HS-27A (cell line): ENCODE results near the gene GPR78.

Experiments used
- DNase-seq: peaks from one replicate; pipeline ENCODE4 v3.0.0-alpha.2; 2012; ENCODE audit warnings: low read depth, missing footprints

GPR78 gene

DNA sequence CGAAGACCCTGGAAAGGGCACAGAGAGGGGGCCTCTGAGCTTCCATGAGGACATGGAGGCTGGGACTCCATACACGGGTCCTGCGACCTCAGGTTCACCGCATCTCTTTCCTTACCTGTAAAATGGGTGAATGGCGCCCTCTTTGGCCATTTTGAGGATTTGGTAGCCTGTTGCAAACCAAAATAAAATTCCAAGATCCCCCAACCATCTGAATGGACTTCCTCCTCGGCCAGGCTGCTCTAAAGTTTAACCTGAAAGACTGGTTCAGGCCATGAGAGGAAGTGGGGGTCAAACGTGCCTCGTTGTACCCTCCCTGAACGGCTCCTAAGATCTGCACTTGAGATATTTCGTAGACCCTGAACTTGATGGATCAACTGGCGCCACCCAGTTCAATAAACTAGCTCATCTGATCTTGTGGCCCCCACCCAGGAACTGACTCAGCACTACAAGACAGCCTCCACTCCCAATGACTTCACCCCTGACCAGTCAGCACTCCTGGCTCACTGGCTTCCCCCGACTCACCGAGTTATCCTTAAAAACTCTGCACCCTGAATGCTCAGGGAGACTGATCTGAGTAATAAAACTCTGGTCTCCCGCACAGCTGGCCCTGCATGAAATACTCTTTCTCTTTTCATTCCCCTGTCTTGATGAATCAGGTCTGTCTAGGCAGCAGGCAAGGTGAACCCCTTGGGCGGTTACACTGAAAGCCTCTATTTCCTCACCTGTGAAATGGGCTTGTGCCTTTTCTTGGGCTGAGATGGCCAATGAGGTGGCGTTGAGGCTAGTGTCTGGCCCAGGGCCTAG, 32.9 kb upstream of the GPR78 start:
- DNase-seq, result no peak

DNA sequence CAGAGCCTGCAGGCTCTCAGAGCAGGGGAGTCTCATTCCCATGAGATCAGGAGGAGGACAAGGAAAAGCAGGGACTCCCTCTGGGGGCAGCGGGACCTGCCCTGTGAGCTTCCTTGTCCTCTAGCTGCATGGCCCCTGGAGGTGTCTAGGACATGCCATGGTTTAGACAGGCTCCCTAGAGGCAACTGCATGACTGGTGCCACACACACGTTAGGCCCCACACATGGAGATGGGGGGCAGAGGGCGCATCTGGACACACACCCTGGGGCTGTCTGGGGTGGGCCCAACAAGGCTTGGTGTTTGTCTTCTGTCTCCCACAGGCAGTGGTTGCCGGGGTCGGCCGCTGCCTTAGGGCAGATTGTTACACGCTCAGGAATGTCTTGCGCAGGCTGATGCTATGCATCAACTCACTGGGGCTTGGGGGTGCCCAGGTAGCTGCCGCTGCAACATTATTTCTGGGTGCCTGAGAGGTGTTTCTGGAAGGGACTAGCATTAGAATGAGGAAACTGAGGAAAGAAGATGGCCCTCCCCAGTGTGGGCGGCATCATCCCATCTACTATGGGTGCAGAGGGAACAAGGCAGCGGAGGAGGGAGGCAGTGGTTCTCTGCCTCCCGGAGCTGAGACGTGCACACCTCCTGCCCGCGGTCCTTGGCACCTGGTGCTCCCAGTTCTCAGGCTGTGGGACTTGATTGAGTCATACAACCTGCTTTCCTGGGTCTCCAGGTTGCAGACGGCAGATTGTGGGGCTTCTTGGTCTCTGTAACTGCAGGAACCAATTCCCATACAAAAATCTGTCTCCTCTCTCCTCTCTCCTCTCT, 32.1 kb upstream of the GPR78 start:
- no peak for DNase-seq

DNA sequence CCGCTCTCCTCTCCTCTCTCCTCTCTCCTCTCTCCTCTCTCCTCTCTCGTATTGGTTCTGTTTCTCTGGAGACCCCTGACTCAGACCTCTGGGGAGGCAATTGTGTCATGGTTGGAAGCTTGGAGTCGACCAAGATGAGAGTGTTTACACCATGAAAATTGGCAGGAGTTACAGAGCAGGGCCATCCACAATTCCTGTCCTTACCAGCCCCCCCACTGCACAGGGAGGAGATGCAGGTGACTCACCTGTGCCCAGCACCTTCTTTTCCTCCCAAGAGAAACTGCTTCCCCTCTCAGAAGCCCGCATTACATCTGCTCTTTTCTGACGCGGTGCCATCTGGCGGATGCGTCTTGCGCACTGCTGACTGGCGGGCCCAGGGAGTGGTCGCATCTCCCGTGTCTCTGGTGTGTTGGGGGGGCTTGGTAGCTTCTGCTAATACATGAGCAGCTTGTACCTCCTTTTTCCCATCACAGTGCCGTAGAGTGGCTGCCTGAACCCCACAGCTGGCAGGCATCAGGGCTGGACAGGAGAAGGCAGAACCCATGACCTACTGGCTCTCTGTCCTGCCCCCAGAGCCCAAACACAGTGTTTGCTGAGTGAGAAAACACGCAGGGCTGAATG, 31.4 kb upstream of the GPR78 start:
- no peak for DNase-seq

DNA sequence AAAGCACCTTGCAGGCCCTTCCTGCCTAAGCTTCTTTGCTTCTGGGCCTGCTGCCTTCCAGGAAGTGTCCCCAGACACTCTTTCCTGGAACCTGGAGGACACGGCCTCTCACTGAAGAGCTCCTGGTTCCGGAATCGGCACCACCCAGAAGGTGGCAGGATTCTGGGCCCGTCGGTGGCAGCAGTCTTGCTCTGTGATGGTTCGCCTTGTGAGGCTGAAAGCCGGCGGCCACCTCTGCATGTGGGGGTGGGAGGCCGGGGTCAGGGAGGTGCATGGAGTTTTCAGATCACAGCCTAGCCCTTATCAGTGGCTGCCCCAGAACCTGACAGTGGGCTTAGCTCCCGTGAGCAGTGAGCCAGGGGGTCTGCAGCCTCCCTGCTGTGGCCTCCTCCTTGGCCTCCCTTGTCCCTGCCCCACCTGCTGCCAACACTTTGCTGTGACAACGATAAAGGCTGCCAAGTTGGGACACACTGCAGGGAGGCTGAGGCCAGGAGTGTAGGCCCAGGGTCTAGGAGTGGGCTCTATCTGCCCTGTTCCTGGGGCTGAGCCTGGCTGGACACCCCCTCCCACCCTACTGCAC, 30.8 kb upstream of the GPR78 start:
- DNase-seq, result no peak

DNA sequence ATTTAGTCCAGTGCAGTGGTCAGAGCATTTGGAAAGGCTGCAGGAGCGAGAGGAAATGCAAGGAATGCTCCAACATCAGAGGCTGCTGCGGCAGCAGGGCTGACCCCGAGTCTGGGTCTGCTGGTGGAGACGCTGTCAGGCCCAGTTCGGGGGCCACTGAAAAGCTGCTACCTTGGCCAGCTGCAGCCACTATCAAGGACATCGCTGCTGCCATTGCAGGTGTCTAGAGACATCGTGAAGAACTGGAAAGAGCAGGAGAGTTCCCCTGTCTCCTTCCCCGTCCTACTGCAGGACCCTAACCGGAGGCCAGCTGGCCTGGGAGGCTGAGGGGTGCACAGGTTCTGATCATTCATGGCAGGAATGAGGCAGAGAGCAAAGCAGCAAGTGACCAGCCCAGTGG, 29.5 kb upstream of the GPR78 start:
- no peak for DNase-seq

DNA sequence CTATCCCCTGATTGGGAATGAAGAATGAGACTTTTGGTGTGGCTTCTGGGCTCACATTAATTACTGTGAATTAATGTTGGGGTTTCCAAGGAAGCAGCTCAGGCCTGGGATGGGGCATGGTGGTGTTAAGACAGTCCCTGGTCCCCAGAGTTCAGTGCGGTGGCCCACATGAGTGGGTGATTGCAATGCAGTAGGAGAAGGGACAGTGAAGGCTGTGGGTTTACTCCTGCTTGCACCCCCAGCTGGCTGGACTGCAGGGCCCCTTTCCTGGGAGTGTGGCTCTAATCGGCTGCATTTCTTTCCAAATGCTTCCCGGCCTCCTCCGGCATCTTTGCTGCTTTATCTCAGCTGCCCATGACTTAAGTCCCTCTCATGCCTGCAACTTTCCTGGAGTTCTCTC, 28.2 kb upstream of the GPR78 start:
- DNase-seq, result no peak

DNA sequence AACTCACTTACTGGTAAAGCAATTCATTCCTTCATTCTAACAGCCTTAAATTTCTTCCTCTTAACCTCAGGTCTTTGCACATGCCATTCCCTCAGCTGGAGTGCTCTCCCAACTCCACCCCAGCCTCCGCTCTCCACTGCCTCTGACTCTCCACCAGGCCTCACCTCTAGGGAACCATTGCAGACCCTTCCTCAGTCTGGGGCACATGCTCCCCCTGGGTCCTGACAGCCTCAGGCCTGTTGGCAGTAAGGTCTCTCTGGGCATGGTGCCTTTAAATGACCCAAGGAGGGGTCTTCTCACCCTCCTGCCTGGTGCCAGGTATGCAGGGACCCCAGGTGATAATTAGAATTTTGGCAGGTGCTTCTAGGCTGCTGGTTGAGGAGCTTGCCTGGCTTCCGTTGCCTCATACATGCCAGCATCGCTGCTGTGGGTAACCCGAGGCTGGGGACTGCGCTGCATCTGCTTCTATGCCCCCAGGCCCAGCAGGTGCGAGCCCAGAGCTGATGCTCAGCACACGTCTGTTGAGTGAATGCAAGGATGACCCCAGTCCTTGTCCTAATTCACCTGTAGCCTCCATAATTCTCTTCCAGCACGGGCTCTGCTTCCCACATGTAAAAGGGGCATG, 27.5 kb upstream of the GPR78 start:
- no peak for DNase-seq

DNA sequence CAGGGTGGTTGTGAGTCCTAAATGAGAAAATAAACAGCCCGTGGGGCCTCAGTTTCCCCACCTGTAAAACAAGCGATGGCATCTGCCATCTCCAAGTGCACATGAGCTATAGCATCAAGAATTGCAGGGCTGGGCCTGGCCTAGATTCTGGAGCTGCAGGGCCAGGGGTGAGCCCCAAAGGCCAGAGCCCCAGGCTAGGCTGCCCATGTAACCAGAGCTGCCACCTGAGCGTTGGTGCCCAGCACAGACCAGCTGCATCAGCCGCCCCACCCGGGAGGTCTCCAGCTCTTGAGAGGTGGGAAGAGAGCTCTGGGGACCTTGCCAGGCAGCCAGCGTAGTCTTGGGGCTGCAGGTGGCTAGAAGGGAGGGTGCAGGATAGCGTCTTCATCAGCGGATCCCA, 27.0 kb upstream of the GPR78 start:
- DNase-seq, result no peak

DNA sequence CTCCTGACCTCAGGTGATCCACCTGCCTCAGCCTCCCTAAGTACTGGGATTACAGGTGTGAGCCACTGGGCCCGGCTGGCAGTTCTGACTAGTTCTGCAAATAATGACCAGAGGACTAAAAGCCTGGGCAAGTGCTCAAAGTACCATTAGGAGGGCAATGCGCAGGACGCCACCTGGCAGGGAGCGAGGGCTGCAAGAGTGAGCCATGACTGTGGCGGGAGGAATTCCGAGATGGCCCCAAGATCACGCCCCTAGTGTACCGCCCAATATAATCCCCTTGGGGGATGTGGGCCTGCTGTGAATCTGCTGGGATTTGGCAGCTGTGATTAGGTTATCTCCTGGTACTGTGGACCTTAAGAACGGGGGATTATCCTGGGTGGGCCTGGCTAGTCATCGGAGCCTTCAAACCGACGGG, 26.2 kb upstream of the GPR78 start:
- DNase-seq, result no peak

DNA sequence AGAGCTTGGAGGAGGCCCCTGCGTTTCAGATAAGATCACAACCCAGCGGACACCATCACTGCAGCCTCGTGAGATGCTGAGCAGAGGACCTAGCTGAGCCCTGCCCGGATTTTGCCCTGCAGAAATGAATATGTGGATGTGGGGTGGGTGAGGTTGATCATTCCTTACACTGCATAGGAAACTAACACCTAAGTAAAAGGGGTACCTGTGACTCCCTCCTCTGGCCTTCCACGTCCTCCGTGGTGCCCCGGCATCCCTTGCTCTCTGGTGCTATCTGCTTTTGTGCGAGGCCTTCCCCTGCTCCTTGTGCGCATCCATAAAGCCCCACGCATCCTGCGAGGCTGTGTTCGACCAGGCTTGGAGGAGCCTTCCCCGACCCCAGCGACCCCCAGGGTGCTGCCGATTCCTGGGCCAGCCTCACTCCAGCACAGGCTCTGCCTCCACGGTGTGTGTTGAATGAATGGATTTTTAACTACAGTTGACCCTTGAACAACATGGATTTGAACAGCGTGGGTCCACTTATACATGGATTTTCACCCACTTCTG, 25.6 kb upstream of the GPR78 start:
- no peak for DNase-seq

DNA sequence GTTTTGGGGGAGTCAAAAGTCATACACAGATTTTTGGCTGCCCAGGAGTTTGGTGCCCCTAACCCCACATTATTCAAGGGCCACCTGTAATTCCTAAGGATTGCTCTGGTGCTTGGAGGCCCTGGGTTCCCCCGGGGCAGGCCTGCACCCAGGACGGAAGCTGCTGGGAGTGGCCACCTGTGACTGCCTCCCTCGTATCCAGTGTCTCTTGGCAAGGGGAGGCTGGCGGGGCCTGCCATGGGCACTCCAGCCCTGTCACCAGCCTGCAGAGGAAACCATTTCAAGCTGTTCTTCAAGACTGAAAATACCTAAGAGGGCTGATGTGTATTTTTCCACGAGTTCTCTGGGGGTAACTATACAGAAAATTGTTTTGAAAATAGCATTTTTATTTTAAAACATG, 24.5 kb upstream of the GPR78 start:
- DNase-seq, result no peak

DNA sequence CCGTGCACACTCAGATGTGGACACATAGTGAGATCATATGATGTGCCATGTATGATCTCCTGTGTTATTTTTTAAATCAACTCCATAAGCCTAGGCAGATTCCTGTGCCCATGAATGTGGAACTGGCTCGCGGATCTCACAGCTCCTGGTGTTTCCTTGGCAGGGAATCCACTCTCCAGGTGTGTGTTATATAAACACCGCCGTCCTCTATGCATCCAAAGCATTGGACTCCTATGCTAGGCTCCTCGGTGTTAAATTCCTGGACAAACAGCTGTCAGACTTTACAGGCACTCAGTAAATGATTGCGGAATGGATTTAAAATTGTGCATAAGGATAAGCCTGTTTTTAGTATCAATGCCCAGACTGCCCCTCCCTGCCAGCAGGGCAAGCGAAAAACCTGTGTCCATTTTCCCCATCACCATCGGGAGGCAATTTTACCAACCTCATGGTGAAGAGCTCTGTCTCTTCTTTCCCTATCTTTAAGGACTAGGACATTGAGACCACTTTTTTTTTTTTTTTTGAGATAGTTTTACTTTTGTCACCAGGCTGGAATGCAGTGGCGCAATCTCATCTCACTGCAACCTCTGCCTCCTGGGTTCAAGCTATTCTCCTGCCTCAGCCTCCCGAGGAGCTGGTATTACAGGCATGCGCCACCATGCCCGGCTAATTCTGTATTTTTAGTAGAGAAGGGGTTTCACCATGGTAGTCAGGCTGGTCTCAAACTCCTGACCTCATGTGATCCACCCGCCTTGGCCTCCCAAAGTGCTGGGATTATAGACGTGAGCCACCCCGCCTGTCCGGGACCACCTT, 23.6 kb upstream of the GPR78 start:
- no peak for DNase-seq

DNA sequence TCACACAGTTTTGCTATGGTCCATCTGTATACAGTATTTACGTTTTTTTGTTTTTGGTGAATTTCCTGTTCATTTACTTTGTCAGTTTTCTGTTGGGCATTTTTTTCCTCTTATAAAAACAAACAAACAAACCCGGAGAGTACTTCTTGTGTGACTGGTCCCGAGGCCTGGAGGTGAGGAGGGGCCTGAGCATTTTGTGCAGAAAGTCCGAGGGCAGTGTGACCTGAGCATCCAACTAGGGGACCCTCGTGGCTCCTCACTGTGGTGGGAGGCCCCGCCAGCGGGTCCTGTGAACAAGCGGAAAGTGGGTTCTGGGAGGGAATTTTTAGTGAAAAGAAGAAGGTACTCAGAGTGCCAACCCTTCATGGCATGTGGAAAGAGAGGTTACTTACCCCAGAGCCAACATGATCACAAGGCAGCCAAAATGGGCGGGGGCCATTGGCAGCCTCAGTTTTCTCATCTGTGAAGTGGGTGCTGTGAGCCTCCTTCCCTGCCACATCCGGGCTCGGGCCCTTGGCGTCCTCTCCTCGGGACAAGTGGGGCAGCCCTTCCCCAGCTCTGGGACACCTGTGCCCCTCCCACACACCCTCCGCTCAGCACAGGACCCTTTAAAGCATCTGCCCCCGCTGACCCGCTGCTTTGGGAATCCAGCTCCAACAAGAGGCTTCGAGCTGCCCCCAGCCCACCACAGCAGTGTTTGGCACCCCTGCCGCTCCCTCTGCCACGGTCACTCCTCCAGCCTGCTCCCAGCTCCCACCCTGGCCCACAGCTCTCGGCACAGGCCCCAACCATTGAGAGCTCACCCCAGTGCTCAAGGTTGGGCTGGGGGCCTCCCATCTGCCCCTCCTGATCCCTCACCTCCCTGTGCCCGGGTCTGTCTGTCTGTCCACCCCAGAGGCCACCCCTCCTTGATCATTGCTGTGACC, 22.8 kb upstream of the GPR78 start:
- no peak for DNase-seq

DNA sequence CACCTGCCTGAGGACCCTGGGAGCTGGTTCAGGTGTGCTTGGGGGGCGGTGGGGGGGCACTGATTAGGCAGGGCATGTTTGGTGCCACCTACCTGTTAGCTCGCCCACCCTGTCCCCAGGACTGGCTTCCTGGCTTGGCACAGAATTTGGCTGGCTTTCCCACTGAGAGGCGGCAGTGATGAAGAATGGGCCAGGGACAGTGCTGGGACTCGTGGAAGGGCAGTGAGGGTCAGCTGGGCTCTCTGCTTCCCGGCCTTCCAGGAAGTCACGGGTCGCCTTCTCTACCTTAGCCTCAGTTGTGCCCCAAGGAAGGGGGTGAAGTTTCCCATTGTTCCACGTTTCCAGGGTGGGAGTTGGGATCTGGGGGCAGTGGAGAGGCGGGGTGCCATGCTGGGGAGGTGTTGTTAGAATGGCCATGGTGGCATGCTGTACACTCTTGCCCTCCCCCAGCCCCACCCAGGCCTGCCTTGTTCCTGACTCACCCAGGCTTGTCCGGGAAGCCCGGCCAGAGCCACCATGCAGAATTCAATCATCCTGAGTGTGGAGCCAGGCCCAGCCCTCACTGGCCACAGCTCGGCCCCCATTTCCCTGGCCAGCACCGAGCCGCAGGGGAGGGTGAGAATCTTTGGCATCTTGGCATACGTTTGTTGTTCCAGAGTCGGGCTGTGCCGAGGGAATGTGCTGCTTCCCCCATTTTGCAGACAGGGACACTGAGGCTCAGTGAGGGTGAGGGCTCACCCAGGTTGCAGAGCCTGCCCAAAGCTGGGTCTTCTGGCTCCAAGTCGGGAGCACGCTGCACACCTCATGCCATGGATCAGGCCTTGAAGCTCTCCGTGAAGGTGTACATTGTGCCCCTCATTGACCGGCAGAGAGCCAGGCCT, 21.9 kb upstream of the GPR78 start:
- DNase-seq, result peak; percentile 24

DNA sequence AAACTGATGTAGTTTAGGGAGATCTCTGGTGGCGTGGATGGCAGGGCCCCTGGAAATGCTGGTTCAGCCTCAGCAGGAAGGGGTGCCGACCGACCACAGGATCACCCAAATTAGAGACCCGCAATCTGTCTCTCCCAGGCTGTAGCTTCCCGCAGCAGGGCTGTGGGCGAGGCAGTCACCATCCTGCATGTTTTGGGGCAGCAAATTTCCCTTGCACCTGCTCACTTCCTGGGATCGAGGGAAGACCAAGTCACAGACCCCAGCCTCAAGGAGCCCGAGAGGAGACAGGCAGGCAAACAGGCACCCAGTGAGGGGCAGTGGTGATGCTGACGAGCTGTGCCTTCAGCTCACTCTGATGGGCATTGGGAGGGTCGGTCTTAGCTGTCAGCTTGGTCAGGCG, 21.2 kb upstream of the GPR78 start:
- DNase-seq, result no peak

DNA sequence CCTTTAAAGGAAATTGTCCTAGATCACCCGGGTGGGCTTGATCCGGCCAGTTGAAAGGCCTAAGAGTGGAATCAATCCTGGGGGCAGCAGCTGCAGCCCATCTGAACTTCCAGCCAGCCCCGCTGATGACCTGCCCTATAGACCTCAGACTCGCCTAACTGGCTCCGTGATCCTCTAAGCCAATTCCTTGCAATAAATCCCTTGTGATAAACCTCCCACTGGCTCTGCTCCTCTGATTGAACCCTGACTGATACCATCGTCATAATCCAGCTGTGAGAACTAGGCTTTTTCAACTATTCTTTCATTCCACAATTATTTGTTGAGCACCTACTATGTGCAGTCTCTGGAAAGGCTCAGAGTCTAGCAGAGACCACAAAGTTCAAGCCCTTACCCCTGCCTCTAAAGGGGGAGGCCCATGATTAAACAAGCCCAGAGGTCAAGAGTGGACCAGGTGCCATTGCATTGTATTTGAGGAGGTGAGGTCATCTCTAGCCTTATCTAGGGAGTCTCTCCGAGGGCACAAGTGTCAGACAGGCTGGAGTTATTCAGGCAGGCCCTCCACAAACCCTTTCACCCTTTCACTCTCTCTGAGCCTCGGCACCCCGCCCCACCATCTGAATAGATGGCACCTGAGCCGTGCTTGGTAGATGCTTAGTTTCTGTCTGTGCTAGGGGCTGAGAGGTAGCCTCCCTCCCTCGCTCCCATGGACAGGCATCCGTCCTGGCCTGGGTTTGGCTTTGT, 20.5 kb upstream of the GPR78 start:
- no peak for DNase-seq

DNA sequence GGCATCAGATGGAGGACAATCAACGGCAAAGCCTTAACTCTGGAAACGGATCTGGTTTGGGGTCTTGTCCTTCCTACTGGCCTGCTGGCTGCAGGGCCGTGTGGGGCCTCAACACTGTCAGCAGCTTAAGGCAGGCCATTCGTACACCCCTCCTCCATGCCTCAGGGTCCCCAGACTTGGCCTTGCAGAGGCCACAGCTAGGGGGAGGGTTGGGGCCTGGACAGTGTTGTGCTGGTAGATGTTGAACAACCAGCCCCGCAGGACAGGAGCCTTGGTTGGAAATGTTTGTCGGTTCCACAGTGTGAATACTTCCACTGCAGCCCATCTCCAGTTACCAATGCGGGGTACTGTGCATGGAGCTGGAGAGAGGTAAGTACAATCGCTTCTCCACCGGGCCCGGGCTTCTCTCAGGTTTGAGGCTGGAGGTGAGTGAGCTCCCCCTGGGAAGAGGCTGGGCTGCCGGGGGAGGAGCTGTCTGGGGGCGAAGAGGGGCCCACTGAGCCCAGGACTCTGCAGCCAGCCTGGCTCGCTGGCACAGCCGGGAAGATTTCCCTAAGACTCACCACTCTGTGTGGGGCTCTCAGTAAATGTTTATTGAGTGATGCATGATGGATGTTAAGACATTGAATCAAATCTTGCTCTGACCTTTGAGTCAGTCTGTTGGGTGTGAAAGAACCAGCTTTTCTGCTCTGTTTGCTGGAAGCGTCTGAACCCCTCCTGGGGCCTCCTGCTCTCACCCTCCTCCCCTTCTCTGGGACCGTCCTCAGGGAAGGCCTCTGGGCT, 19.7 kb upstream of the GPR78 start:
- no peak for DNase-seq
